HTERT RPE-1 (cell line): ENCODE results near the gene TBC1D7.

ENCODE experiments used
- in situ Hi-C: fragments of 300-500 bp; cut with MboI; formaldehyde crosslinking; loops from 4 replicates; pipeline ENCODE4 v1.14.3; 2020; ENCODE audit warnings: low sequenced_read_pairs

Gene TBC1D7

GRCh38 chr6:13328076-13328874 is at the start of gene TBC1D7:
TBC1D7 (minus strand) TSS chr6:13328537; CDS start chr6:13326898, 1,639 bp downstream.
- in situ Hi-C loops: no loop called here

- in situ Hi-C loops: no loop called here
Measured at GRCh38 chr6:13377054-13377758, 48.9 kb upstream of the TBC1D7 start.

- in situ Hi-C loops: no loop called here
Measured at GRCh38 chr6:13375360-13375878, 47.1 kb upstream of the TBC1D7 start.

GRCh38 chr6:13373919-13374318 is 45.6 kb upstream of the TBC1D7 start:
- in situ Hi-C loops: no loop called here

- in situ Hi-C loops: no loop called here
Measured at GRCh38 chr6:13373488-13373886, 45.1 kb upstream of the TBC1D7 start.

GRCh38 chr6:13372688-13373487 is 44.6 kb upstream of the TBC1D7 start:
- in situ Hi-C loops: no loop called here

GRCh38 chr6:13372076-13372475 is 43.7 kb upstream of the TBC1D7 start:
- in situ Hi-C loops: no loop called here

GRCh38 chr6:13371421-13372072 is 43.2 kb upstream of the TBC1D7 start:
- in situ Hi-C loops: no loop called here

- in situ Hi-C loops: no loop called here
Measured at GRCh38 chr6:13370623-13371022, 42.3 kb upstream of the TBC1D7 start.

- in situ Hi-C loops: no loop called here
Measured at GRCh38 chr6:13369591-13369990, 41.3 kb upstream of the TBC1D7 start.

- in situ Hi-C loops: no loop called here
Measured at GRCh38 chr6:13368731-13369115, 40.4 kb upstream of the TBC1D7 start.

- in situ Hi-C loops: no loop called here
Measured at GRCh38 chr6:13368079-13368730, 39.9 kb upstream of the TBC1D7 start.

- in situ Hi-C loops: no loop called here
Measured at GRCh38 chr6:13367396-13367795, 39.1 kb upstream of the TBC1D7 start.

- in situ Hi-C loops: no loop called here
Measured at GRCh38 chr6:13365320-13365719, 37.0 kb upstream of the TBC1D7 start.

- in situ Hi-C loops: no loop called here
Measured at GRCh38 chr6:13364842-13365241, 36.5 kb upstream of the TBC1D7 start.

- in situ Hi-C loops: no loop called here
Measured at GRCh38 chr6:13362412-13362811, 34.1 kb upstream of the TBC1D7 start.

GRCh38 chr6:13360671-13361540 is 32.6 kb upstream of the TBC1D7 start:
- in situ Hi-C loops: no loop called here

GRCh38 chr6:13359287-13359686 is 30.9 kb upstream of the TBC1D7 start:
- in situ Hi-C loops: no loop called here

GRCh38 chr6:13358511-13358910 is 30.2 kb upstream of the TBC1D7 start:
- in situ Hi-C loops: no loop called here
